ENCODE measurements around the gene GPR6. TPM values are rescaled to one million over a fixed set of nuclear protein-coding genes. Genes with fewer than 3 reads are reported as not detected.
A peak's percentile ranks its signal among the peaks of the same experiment; 100 is the strongest.

The GPR6 gene
- total RNA-seq, 6 donors from 2014 or later = not detected

- Histone ChIP-seq H3K27me3 (no peaks in the 10 kb centered on the region), H3K4me1 (no peaks in the 10 kb centered on the region), H3K27ac (no peak overlapping the region), H3K4me3 (no peak overlapping the region), H3K9me3 (no peaks in the 10 kb centered on the region), H3K36me3 (no peaks in the 10 kb centered on the region)
- WGBS, 2 donors = 82 to 84% methylated on average over 5 of the region's 5 CpGs
- no peak for TF ChIP-seq EP300 (IDR thresholded peaks at IDR 0.05)
- no peak for TF ChIP-seq CTCF (IDR thresholded peaks at IDR 0.05)
- no peak for TF ChIP-seq POLR2AphosphoS5 (IDR thresholded peaks at IDR 0.05)
- TF ChIP-seq POLR2A (IDR thresholded peaks at IDR 0.05) = no peak
- DNase-seq = peak in 1 of 2 donors; percentile 25
- ATAC-seq (ENCODE audit: low FRiP score in 2 of 2) = no peak
Measured at GRCh38 chr6:109962271-109962670, 15.8 kb upstream of the GPR6 start.

GRCh38 chr6:109963598-109964170 lies 14.4 kb upstream of the GPR6 start:
- no peak for ATAC-seq (ENCODE audit: low FRiP score in 2 of 2)
- DNase-seq = no peak
- TF ChIP-seq POLR2A (IDR thresholded peaks at IDR 0.05) (no peak), CTCF (IDR thresholded peaks at IDR 0.05) (no peak)
- 96 to 98% methylated on average over 2 of the region's 2 CpGs for WGBS, 2 donors
- Histone ChIP-seq H3K36me3 (no peaks in the 10 kb centered on the region), H3K4me3 (no peak overlapping the region), H3K9me3 (no peaks in the 10 kb centered on the region), H3K4me1 (no peaks in the 10 kb centered on the region), H3K27me3 (no peaks in the 10 kb centered on the region), H3K27ac (no peak overlapping the region)

GRCh38 chr6:109964949-109965348 lies 13.2 kb upstream of the GPR6 start:
- DNase-seq (no peak), ATAC-seq (ENCODE audit: low FRiP score in 2 of 2) (no peak)
- WGBS, 2 donors = 89 to 95% methylated on average over 2 of the region's 2 CpGs
- no peaks in the 10 kb centered on the region for H3K9me3 ChIP-seq
- no peaks in the 10 kb centered on the region for H3K4me1 ChIP-seq
- no peaks in the 10 kb centered on the region for H3K36me3 ChIP-seq
- no peak overlapping the region for H3K27ac ChIP-seq
- no peak overlapping the region for H3K4me3 ChIP-seq
- TF ChIP-seq EP300 (IDR thresholded peaks at IDR 0.05) = no peak
- TF ChIP-seq POLR2A (IDR thresholded peaks at IDR 0.05) = no peak
- TF ChIP-seq POLR2AphosphoS5 (IDR thresholded peaks at IDR 0.05) = no peak
- TF ChIP-seq CTCF (IDR thresholded peaks at IDR 0.05) = no peak
- H3K27me3 ChIP-seq = no peaks in the 10 kb centered on the region

GRCh38 chr6:109966299-109966698 lies 11.8 kb upstream of the GPR6 start:
- H3K36me3 ChIP-seq = no peaks in the 10 kb centered on the region
- H3K27me3 ChIP-seq = no peaks in the 10 kb centered on the region
- 92 to 96% methylated on average over 1 of the region's 1 CpG for WGBS, 2 donors
- DNase-seq (no peak), ATAC-seq (ENCODE audit: low FRiP score in 2 of 2) (no peak)
- H3K4me3 ChIP-seq = no peak overlapping the region
- no peaks in the 10 kb centered on the region for H3K9me3 ChIP-seq
- H3K27ac ChIP-seq = no peak overlapping the region
- no peak for TF ChIP-seq POLR2AphosphoS5 (IDR thresholded peaks at IDR 0.05)
- TF ChIP-seq CTCF (IDR thresholded peaks at IDR 0.05) = no peak
- no peak for TF ChIP-seq EP300 (IDR thresholded peaks at IDR 0.05)
- no peak for TF ChIP-seq POLR2A (IDR thresholded peaks at IDR 0.05)
- H3K4me1 ChIP-seq = no peaks in the 10 kb centered on the region

- H3K4me1 ChIP-seq = no peaks in the 10 kb centered on the region
- no peaks in the 10 kb centered on the region for H3K36me3 ChIP-seq
- peaks cover 0 to 25% (median 15%) of the 10 kb centered on the region in 4 donors for H3K27me3 ChIP-seq
- no peaks in the 10 kb centered on the region for H3K9me3 ChIP-seq
- no peak for ATAC-seq (ENCODE audit: low FRiP score in 2 of 2)
- no peak for TF ChIP-seq POLR2AphosphoS5 (IDR thresholded peaks at IDR 0.05)
- TF ChIP-seq CTCF (IDR thresholded peaks at IDR 0.05) = no peak
- TF ChIP-seq EP300 (IDR thresholded peaks at IDR 0.05) = no peak
- no peak for TF ChIP-seq POLR2A (IDR thresholded peaks at IDR 0.05)
- 21 to 29% methylated on average over 7 to 9 of the region's 9 CpGs for WGBS, 2 donors
- H3K4me3 ChIP-seq = no peak overlapping the region
- DNase-seq = no peak
- no peak overlapping the region for H3K27ac ChIP-seq
Measured at GRCh38 chr6:109977791-109978173, 329 bp upstream of the GPR6 start.
